Loucy (cell line): Measurements from ENCODE around the gene C9orf50.
A peak's percentile ranks its signal among the peaks of the same experiment; 100 is the strongest.

Experiments used
- H2AFZ ChIP-seq: fragments of 200-600 bp; sonication (generic); 2 replicates; pipeline ENCODE4 v1.6.0; 2016; ENCODE audit warnings: antibody characterized with exemption, mild to moderate bottlenecking, low read length, moderate library complexity
- H3F3A ChIP-seq: fragments of 200-600 bp; 2 replicates; pipeline ENCODE4 v1.6.0; 2016; ENCODE audit warnings: antibody characterized with exemption, low read depth, mild to moderate bottlenecking
- H3K27me3 ChIP-seq: fragments of 200-600 bp; sonication (generic); 2 replicates; pipeline ENCODE4 v1.6.1; 2014; ENCODE audit warnings: low read length, mild to moderate bottlenecking; ENCODE audit not compliant: insufficient read depth, poor library complexity, severe bottlenecking
- H3K36me3 ChIP-seq: fragments of 200-600 bp; sonication (generic); 2 replicates; pipeline ENCODE4 v1.6.1; 2016; ENCODE audit warnings: low read length; ENCODE audit not compliant: insufficient read depth
- H3K4me1 ChIP-seq: fragments of 200-600 bp; sonication (generic); 2 replicates; pipeline ENCODE4 v1.5.1; 2014; ENCODE audit warnings: low read length, mild to moderate bottlenecking; ENCODE audit not compliant: insufficient read depth, poor library complexity, severe bottlenecking
- H3K4me2 ChIP-seq: fragments of 200-600 bp; sonication (generic); 2 replicates; pipeline ENCODE4 v1.6.0; 2014; ENCODE audit warnings: antibody characterized with exemption, low read length, low read depth, mild to moderate bottlenecking; ENCODE audit not compliant: poor library complexity, severe bottlenecking
- H3K4me3 ChIP-seq: fragments of 200-600 bp; sonication (generic); 2 replicates; pipeline ENCODE4 v1.5.1; 2014; ENCODE audit warnings: low read length, mild to moderate bottlenecking, mixed read lengths; ENCODE audit not compliant: poor library complexity, severe bottlenecking
- H3K79me2 ChIP-seq: fragments of 200-600 bp; sonication (generic); 2 replicates; pipeline ENCODE4 v1.6.1; 2014; ENCODE audit warnings: low read length; ENCODE audit not compliant: insufficient read depth
- H3K9ac ChIP-seq: fragments of 200-600 bp; sonication (generic); 2 replicates; pipeline ENCODE4 v1.6.0; 2014; ENCODE audit warnings: mild to moderate bottlenecking, low read depth, low read length, moderate library complexity; ENCODE audit not compliant: poor library complexity, severe bottlenecking
- H3K9me2 ChIP-seq: fragments of 200-600 bp; sonication (generic); replicated peaks from 2 replicates; pipeline ENCODE4 v1.6.1; 2016; ENCODE audit warnings: low read depth, low read length, mixed read lengths
- H3K9me3 ChIP-seq: fragments of 200-600 bp; sonication (generic); 2 replicates; pipeline ENCODE4 v1.6.1; 2014; ENCODE audit warnings: mild to moderate bottlenecking, antibody characterized with exemption, low read length, low read depth; ENCODE audit not compliant: insufficient read depth
- H4K20me1 ChIP-seq: fragments of 200-600 bp; sonication (generic); 2 replicates; pipeline ENCODE4 v1.6.0; 2014; ENCODE audit warnings: antibody characterized with exemption, low read length, mild to moderate bottlenecking; ENCODE audit not compliant: insufficient read depth, poor library complexity, severe bottlenecking
- EZH2phosphoT487 ChIP-seq: fragments of 200-600 bp; IDR thresholded peaks from 2 replicates; pipeline ENCODE4 v1.6.1; 2018; ENCODE audit warnings: antibody characterized with exemption, mild to moderate bottlenecking, moderate library complexity, borderline replicate concordance
- TF ChIP-seq, protein P1 (sequence below): fragments of 200-600 bp; sonication (generic); conservative IDR thresholded peaks from 2 replicates; pipeline ENCODE4 v1.5.1; 2014; ENCODE audit warnings: mild to moderate bottlenecking, antibody characterized with exemption, low read length

Gene C9orf50

DNA sequence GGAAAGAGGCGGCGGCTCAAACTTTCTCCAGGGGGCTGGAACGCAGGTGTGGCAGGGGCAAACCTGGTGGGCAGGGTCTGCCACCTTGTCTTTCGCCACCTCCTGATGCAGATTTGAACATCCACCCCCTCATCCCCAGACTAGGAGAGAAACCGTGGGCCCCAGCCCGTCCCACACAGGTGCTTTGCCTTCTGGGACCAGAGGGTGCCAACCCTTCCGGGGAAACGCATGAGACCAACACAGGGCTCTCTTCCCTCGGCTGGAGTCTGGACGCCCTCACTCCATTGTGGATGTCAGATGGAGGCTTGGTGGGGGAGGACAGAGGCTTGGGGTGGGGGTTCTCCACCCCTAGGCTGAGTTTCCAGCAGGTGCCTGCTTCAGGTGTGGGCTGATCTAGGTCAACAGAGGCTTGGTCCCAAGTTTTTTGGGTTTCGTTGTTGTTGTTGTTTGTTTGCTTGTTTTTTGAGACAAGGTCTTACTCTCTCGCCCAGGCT is 9.5 kb downstream of the C9orf50 start:
- H3K9me2 ChIP-seq: no peaks in the 10 kb centered on the region
- H3K36me3 ChIP-seq: no peaks in the 10 kb centered on the region
- no peaks in the 10 kb centered on the region for H3F3A ChIP-seq
- H3K79me2 ChIP-seq: no peaks in the 10 kb centered on the region
- H3K9ac ChIP-seq: no peak overlapping the region
- H3K27me3 ChIP-seq: no peaks in the 10 kb centered on the region
- TF ChIP-seq, protein P1, sequence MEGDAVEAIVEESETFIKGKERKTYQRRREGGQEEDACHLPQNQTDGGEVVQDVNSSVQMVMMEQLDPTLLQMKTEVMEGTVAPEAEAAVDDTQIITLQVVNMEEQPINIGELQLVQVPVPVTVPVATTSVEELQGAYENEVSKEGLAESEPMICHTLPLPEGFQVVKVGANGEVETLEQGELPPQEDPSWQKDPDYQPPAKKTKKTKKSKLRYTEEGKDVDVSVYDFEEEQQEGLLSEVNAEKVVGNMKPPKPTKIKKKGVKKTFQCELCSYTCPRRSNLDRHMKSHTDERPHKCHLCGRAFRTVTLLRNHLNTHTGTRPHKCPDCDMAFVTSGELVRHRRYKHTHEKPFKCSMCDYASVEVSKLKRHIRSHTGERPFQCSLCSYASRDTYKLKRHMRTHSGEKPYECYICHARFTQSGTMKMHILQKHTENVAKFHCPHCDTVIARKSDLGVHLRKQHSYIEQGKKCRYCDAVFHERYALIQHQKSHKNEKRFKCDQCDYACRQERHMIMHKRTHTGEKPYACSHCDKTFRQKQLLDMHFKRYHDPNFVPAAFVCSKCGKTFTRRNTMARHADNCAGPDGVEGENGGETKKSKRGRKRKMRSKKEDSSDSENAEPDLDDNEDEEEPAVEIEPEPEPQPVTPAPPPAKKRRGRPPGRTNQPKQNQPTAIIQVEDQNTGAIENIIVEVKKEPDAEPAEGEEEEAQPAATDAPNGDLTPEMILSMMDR: no peak
- no peak for TF ChIP-seq EZH2phosphoT487
- H3K4me1 ChIP-seq: peaks cover 14% of the 10 kb centered on the region
- no peaks in the 10 kb centered on the region for H4K20me1 ChIP-seq
- H3K4me2 ChIP-seq: peak overlapping the region; percentile 84
- H3K9me3 ChIP-seq: no peaks in the 10 kb centered on the region
- no peak overlapping the region for H2AFZ ChIP-seq
- no peak overlapping the region for H3K4me3 ChIP-seq

DNA sequence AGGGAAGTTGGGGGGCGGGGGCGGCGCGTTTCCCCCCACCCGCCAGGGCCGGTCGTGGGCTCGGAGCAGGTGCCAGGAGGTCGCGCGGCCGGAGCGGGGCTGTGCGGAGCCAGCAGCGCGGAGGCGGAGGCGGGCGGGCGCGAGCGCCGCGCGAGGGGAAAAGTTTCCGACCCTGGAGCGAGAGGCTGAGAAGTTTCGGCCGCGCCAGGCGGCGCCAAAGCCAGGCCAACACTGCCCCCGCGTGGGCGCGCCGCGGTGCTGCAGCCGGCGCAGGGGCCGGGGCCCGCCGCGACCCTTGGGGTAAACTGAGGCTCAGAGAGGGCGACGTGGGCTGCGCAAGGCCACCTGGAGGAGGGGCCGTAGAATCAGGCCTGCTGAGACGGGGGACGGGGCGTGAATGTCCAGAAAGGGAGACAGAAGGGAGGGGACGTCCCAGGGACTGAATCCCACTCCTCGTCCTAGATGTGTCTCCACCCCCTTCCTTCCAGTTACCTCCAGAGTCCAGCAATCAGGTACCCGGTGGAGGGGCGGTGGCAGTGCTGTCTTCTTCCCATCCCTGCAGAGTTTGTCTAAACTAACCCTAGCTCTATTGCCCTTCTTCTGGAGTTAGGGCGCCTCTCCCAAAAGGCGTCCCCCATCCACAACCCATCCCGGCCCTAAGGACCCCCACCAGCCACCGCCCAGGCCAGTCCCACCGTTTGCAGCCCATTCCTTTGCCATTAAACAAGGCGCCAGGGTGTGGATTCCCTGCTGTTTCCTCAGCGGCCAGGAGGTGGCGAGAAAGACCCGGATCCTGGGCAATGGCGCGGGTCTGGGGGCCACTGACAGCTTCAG is 10.2 kb downstream of the C9orf50 start:
- Histone ChIP-seq H3K4me1 (peaks cover 14% of the 10 kb centered on the region), H3K27me3 (no peaks in the 10 kb centered on the region), H3K9me2 (no peaks in the 10 kb centered on the region), H3F3A (no peaks in the 10 kb centered on the region), H3K79me2 (no peaks in the 10 kb centered on the region), H3K36me3 (no peaks in the 10 kb centered on the region), H2AFZ (peak overlapping the region; percentile 55; the same call in 1 of the 2 replicates), H3K9me3 (no peaks in the 10 kb centered on the region), H4K20me1 (no peaks in the 10 kb centered on the region), H3K4me3 (peak overlapping the region; percentile 72), H3K9ac (peak overlapping the region; percentile 65), H3K4me2 (peak overlapping the region; percentile 84)
- TF ChIP-seq, protein P1: peak; percentile 52
- no peak for TF ChIP-seq EZH2phosphoT487

DNA sequence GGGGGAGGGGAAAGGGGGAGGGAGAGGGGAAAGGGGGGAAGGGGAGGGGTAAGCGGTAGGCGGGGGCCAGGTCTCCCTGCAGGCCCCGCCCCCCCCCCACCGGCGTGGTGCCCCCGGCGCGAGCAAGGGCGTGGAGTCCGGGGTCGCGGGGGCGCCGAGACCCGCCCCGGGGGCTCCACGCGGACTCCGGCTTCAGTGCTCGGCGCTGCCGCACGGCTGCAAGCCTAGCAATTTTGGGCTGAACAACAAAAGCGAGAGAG is 10.8 kb downstream of the C9orf50 start:
- Histone ChIP-seq H3K36me3 (no peaks in the 10 kb centered on the region), H3K79me2 (no peaks in the 10 kb centered on the region), H3F3A (no peaks in the 10 kb centered on the region), H3K9me2 (no peaks in the 10 kb centered on the region), H3K27me3 (no peaks in the 10 kb centered on the region), H2AFZ (no peak overlapping the region; the same call in 1 of the 2 replicates), H3K4me2 (peak overlapping the region; percentile 84), H3K9ac (peak overlapping the region; percentile 65), H3K4me3 (peak overlapping the region; percentile 72), H3K4me1 (peaks cover 14% of the 10 kb centered on the region), H3K9me3 (no peaks in the 10 kb centered on the region), H4K20me1 (no peaks in the 10 kb centered on the region)
- TF ChIP-seq, protein P1: no peak
